ENCODE results near the gene COL8A1.
"Not testable (repeated sequence)": the region's sequence is repeated elsewhere in the genome, so short reads cannot be mapped to it uniquely, and the experiment has no call there.

COL8A1 gene

DNA sequence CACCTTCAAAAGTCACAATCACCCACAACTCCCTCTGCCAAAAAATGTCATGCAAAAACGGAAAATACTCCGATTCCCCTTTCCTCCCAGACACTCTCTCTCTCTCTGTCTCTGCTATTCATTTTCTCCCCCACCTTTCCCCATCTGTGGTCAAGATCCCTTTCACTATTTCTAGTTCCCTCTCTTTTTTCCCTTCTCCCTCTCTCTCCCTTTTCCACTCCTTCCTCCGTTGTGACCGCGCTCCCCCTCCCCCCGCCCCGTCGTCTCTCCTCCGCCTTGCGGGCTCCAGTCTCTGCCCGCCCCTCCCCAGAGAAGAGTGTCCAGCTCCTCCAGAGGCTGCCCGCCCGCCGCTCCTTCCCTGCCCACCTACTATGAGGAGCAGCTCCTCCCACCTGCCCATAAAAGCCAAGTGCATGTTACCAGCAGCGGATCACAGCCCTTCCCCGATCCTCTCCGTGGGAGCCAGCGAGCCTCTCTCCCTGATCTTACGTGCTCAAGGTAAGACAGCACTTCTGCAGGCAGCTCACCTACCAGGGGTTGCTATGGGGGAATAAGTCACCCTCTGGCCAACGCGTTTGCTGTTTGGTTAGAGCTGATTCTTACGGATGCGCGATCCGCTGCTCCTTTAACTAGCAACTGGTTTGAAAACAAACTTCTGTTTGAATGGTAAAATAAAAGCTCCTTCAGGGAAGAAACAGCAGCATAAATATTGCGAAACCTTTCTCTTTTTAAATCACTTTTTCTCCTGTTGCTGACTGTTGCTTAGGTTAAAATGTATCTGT lies at the start of gene COL8A1:
Gene COL8A1 (plus strand): TSS at position 428 of the 782 bp plus-strand sequence. CDS start 152,089 bp downstream, outside the sequence.
- in situ Hi-C loops (cut with MboI; ENCODE audit: low sequenced_read_pairs), result no loop called here

DNA sequence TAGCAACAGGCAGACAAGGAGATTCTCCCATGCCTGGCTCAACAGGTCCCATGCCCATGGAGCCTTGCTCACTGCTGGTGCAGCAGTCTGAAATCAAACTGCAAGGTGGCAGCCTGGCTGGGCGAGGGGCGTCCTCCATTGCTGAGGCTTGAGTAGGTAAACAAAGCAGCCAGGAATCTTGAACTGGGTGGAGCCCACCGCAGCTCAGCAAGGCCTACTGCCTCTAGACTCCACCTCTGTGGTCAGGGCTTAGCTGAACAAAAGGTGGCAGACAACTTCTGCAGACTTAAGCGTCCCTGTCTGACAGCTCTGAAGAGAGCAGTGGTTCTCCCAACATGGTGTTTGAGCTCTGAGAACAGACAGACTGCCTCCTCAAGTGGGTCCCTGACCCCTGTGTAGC lies 49.2 kb upstream of the COL8A1 start:
- in situ Hi-C loops (cut with MboI; ENCODE audit: low sequenced_read_pairs), result not testable (repeated sequence)

DNA sequence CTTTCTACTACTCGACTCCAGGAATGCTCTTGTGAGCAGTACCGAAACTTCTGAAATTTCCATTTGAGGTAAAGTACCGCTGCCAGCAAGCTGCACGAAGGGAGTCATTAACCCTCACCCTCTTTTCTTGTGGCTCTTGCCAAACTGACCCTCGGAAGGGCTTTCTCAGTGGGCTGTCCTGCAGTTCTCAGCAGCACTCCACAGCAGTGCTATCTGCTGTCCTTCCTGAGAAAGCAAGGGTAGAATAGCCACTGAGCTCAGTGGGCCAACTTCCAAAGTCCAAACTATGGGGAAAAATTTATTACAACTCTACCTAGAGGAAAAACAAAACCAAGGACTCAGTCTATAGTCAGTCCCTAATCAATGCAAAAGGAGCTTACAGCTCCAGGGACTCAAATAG lies 38.5 kb upstream of the COL8A1 start:
- in situ Hi-C loops (cut with MboI; ENCODE audit: low sequenced_read_pairs), result no loop called here

DNA sequence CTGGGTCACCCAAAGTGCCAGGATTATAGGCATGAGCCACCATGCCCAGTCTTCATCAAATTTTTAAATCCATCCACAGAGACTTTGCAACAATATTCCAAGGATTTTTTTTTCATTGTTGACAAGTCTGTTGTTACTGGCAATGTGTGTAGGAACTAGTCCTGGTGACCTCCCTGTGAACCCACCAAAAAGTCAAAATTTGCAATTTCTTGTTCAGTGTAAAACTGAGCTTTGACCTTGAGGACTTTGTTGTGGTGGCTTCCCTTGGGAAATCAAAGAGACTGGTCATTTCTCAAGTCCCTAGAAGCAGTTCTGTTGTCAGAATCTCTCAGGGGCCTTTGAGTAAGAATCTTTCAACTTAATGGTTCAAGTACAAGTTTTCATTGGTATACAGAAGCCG lies 36.9 kb upstream of the COL8A1 start:
- in situ Hi-C loops (cut with MboI; ENCODE audit: low sequenced_read_pairs), result no loop called here

DNA sequence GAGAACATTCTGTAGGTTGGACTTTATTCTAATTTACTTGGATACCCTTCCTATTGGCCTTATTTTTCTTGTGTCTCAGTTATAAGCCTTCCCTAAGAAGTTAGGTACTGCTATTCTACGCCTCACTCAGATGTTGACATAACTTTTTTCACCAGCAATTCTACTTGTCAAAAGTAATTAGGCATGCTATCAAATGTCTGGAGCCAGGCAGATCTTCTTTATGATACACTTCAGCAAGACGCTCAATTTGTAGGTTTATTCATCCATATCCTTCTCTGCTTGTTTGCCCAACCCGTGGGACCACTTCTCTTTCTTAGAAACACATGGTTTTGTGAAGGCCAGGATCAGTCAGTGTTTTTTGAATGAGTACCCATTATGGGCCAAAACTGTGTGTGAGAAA lies 36.2 kb upstream of the COL8A1 start:
- in situ Hi-C loops (cut with MboI; ENCODE audit: low sequenced_read_pairs), result no loop called here

DNA sequence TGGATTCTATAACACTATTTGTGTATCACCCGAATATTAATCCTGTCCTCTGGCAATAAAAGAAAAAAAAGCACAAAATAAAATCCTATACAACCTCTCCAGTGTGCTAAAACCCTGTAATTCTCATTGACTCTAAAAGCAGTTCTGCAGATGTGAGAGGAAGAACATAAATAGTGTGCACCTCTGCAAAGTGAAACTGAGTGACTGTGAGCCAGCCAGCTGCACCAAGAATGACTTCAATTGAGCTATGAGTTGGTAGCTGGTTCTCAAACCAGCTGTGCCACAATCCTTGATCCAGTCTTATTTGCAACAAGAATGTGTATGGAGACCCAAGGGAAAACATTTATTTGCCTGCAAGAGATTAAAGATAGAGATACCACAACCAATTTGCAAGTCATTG lies 31.2 kb upstream of the COL8A1 start:
- in situ Hi-C loops (cut with MboI; ENCODE audit: low sequenced_read_pairs), result no loop called here

DNA sequence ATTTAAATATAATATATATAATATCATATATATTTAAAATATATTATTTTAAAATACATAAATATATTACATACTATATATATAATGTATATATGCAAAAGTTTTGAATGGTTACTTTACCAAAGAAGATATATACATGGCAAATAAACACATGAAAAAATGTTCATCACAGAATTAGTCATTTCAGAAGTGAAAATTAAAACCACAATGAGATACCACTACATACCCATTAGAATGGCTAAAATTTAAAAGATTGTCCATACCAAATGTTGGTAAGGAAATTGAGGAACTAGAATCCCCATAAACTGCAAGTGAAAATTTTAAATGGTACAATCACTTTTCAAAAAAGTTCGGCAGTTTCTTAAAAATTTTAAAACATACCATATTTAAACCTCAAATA lies 23.6 kb upstream of the COL8A1 start:
- in situ Hi-C loops (cut with MboI; ENCODE audit: low sequenced_read_pairs), result no loop called here

DNA sequence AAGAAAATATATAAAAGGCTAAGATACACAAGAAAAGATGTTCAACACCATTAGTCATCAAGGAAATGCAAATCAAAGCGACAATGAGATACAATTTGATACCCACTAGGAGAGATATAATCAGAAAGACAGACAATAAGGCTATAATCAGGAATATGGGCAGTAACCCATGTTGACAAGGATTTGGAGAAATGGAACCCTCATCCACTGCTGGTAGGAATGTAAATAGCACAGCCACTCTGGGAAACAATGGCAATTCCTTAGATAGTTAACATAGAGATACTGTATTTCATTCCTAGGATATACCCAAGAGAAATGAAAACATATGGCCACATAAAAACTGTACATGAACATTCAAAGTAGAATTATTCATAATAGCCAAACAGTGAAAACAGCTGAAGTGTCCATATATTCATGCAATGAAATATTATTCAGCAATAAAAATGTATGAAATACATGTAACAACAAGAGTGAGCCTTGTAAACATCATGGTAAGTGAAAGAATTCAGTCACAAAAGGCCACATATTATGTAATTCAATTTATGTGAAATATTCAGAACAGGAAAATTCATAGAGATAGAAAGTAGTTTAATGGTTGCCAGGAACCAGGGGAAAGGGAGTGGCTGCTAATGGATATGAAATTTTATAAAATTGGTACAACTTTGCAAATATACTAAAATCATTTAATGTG lies 18.2 kb upstream of the COL8A1 start:
- in situ Hi-C loops (cut with MboI; ENCODE audit: low sequenced_read_pairs), result no loop called here

DNA sequence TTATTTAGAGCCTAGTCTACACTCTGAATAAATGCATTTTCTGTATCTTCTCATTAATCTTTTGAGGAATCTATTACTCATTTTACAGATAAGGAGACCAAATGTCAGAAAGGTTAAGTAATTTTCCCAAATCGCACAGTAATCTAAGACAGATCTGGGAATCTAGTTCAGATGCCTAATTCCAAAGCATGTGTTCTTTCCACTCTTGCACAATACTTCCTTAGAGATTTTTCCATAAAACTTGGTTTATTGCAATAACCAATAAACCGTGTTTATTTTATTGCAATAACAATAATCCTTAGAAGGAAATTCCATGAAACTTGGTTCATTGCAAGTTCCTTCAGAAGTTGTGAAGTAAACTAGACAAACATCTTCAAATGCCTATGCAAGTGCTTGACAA lies 17.4 kb upstream of the COL8A1 start:
- in situ Hi-C loops (cut with MboI; ENCODE audit: low sequenced_read_pairs), result no loop called here

DNA sequence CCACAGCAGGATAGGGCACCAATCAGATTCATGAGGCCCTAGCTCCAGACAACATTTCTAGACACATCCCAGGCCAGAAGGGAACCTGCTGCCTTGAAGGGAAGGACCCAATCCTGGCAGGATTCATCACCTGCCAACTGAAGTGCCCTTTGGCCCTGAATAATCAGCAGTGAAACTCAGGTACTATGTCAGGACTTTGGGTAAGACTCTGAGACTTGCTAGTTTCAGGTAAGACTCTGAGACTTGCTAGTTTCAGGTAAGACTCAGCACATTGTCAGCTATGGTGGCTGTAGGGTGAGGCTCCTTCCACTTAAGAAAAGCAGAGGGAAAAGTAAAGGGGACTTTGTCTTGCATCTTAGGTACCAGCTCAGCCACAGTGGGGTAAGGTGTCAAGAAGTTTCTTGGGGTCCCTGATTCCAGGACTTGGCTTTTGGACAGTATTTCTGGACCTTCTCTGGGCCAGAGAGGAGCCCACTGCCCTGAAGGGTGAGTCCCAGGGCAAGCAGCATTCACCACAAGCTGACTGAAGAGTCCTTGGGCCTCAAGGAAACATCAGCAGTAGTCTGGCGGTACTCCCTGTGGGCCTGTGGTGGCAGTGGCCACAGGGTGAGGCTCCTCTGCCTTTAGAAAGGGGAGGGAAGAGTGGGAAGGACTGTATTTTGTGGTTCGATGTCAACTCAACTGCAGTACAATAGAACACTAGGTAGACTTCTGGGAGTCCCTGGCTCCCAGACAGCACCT lies 13.7 kb upstream of the COL8A1 start:
- in situ Hi-C loops (cut with MboI; ENCODE audit: low sequenced_read_pairs), result no loop called here

DNA sequence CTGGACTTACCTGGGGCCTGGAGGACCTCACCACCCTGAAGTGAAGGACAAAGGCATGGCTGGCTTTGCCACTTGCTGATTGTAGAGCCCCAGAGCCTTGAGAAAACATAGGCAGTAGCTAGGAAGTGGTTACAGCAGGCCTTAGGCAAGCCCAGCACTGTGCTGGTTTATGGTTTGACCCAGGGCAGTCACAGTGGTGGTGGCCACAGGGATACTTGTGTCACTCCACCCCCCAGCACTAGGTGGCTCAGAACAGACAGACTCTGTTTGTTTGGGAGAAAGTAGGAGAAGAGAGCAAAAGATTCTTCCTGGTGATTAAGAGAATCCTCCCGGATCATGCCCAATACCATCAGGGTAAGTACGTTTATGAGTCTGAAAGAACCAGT lies 13.2 kb upstream of the COL8A1 start:
- in situ Hi-C loops (cut with MboI; ENCODE audit: low sequenced_read_pairs), result no loop called here

DNA sequence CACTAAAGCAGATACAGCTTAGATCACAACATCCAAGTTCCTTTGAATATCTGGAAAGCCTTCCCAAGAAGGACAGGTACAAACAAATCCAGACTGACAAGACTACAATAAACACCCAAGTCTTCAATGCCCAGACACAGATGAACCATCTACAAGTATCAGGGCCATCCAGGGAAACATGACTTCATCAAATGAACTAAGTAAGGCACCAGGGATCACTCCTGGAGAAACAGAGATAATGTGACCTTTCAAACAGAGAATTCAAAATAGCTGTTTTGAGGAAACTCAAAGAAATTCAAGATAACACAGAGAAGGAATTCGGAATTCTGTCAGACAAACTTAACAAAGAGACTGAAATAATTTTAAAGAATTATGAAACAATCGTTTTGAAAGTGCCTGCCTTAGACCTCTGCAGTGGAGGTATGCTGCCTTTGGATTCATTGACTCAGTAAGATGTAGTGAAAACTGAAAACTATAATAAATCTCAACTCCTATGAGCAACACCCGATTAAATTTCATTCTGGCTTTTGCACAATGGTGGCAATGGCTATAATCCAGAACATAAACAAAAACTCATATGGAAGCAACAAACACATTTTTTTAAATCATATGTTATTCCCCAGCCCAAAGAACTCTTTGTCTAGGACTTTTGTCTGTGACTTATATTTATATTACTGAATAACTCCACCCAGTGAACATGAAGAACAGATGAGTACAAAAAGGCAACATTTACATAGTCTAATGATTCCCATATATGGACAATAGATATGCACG lies 12.6 kb upstream of the COL8A1 start:
- in situ Hi-C loops (cut with MboI; ENCODE audit: low sequenced_read_pairs), result no loop called here

DNA sequence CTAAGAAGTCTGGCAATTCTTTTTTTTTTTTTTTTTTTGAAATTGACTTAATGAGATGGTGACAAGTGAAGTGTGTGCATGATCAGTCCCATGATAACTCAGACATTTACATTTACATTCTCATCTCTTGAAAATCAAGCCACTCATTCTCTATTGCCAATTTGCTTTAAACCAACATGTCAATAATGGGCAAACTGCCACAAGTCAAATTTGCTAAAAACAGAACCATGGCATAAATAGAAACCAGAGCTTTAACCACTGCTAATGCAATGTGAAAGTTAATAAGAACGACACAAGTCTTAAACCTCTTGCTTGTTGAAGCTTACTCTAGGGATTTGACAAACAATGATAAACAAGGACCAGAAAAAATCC lies 12.0 kb upstream of the COL8A1 start:
- in situ Hi-C loops (cut with MboI; ENCODE audit: low sequenced_read_pairs), result no loop called here

DNA sequence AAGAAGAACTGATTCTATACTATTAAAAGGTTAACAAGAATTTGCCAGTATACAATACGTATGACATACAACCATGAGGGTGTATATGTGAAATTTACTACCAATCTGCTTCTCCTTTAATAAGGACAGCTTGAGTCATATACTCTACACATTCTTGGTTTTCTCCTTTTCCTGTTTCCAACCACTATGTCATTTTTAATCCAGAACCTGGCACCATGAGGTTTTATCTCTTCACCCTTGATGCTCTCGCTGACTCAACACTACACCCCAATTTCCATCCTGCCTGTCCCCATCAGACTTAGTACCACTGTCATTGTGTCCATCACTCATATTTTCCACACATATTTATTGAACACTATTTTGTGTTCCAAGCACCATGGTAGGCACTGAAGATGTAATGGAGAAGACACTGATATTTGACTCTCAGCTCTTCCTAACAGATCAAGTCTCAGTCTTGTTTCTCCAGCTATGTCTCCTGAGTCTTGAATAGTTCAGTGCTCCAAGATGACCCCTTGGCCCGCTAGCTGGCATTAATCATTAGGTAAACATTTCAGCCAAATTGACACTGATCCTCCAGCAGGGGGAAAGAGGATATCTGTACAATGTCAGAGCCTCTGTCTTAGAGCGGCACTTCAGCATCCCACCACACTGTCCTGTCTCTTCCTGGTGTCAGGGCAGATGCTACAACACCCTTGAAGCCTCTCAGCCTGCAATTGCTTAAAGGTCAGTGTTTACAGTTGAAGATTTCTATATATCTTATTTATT lies 11.2 kb upstream of the COL8A1 start:
- in situ Hi-C loops (cut with MboI; ENCODE audit: low sequenced_read_pairs), result no loop called here

DNA sequence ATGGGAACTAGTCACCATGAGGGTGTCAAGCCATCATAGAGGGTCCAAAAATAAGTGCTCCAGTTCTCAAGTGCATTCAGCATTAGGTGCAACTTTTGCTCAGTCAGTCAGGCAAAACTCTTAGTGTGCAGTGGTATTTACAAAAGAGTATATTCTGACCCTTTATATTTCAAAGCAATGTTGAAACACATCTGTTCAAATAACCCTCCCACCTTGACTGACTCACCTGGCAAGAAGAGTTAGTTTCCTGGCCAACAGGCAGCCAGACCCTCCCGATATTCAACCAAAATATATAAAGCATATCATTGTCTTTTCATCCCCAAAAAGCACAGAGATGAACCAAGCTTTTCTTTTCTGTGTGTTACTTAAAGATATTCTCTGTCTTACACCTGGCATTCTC lies 7.6 kb upstream of the COL8A1 start:
- in situ Hi-C loops (cut with MboI; ENCODE audit: low sequenced_read_pairs), result no loop called here

DNA sequence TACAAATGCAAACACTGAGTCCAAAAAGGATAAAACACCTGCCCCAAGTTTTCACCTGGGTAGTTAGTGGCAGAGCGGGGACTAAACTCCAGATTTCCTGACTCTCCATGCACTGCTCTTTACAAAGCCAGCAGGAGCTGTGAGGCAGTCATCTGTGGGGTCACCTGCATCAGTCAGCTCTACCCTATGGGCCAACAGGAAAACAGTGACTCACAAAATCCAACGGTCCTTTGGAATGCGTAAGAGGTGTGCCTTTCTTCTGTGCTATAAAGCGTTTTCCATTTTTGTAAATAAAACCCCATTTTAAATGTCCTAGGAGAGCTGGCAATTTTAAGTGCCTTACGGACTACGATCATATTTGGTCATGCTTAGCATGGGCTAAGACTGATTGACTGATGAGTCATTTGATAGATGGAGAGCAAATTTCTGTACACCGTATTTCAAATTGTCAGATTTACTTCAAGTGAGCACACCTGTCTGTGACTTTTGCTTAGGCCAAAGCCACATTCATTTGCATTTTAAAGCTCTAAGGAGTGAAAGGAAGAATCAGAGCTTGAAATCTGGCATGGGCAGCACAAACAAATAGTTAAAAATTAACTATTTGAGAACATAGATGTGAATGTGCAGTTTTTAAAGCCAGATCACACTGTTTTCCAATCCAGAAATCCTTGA lies 4.4 kb upstream of the COL8A1 start:
- in situ Hi-C loops (cut with MboI; ENCODE audit: low sequenced_read_pairs), result no loop called here

DNA sequence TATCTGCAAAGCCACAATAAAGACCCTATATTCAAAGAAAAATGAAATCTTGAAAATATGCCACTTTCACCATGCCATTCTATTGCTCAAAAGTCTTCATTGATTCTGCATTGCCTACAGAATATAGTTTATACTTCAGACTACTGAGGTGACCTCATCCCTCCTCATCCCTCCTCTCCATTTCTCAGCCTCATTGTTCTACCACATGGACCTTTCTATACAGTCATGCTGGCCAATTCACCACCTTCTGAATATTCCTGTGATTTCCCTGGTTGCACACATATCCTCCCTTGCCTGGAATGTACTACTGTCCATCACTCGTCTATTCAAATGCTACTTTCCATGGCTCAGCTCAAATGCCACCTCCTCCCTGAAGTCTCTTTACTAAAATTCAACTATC lies 3.5 kb upstream of the COL8A1 start:
- in situ Hi-C loops (cut with MboI; ENCODE audit: low sequenced_read_pairs), result no loop called here

DNA sequence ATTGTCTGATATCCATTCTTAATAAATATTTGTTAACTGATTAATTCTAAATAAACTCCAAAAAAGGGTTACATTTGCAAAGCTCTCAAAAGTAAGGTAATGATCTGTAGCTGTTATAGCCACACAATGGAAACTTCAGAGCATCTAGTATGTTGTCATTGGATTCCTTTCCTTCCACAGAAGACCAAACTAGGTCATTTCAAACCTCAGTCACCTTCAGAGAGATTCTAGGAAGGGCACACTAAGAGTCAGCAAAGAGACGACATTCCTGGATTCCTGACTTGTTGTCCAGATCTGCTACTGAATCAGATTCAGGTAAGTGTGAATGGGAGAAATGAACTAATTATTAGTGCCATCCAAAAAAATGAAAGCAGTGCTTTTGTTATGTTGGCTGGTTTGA lies 3.0 kb upstream of the COL8A1 start:
- in situ Hi-C loops (cut with MboI; ENCODE audit: low sequenced_read_pairs), result no loop called here

DNA sequence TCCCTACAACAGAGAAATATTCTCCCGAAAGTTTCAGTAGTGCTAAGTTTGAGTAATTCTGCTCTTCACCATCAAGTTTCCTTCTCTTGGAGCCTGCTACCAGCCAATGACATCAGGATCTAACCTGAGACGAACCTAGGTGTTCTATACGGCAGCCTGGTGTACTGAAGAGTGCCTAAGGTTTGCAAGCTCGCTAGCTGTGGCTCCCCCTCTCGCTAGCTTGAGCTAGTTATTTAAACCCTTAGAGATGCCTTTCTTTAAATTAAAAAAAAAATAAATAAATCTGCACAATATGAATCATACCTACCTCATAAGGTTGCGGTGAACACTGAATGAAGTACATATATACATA lies 1.4 kb upstream of the COL8A1 start:
- in situ Hi-C loops (cut with MboI; ENCODE audit: low sequenced_read_pairs), result no loop called here
